Heart left ventricle (tissue), 13 donors: ENCODE results near the gene PAQR4.

Experiments used
- POLR2A ChIP-seq, 2 donors: fragments of 450-650 bp; IDR thresholded peaks; one replicate each; pipeline ENCODE4 v1.6.1; 2017; ENCODE audit warnings: antibody characterized with exemption in 2 of 2, mild to moderate bottlenecking in 2 of 2, moderate library complexity in 2 of 2
- TF ChIP-seq, protein P1 (sequence below), 12 donors: fragments of 200-600 bp; sonication (generic) in 4 of 12; IDR thresholded peaks; one replicate each; pipeline versions ENCODE4 v1.5.0 to v1.8.0; 2018 to 2022; ENCODE audit warnings: antibody characterized with exemption in 12 of 12, mild to moderate bottlenecking in 5 of 12
- donor health status: ischemic (EF 13 %, LVEDD 7.1; RV severe dilation, severe dysfunction).
- donor health status: DM: no; HTN: yes; CAD: no.
- donor health status: DM: no; HTN: no; CAD: no.
- donor health status: ischemic (EF 25% LVEDD 6.9; RV normal size, moderate dysfunction).
- donor health status: ischemic (EF 25% LVEDD 5.7; RV mildly dilated, moderate dysfunction).
- donor health status: ischemic (EF 35%, LVEDD 5.7; RV mildly dilated, moderate dysfunction).
- donor health status: nonischemic (EF 11% LVEDD 7.7; RV severe dilation, severe dysfunction).
- donor health status: DM: yes; HTN: yes; CAD: no.
- donor health status: PGD.
- donor health status: ischemic (EF 29% LVEDD 5.4; RV normal size, mild dysfunction).
- donor health status: nonischemic (EF 23%, LVEDD 6.1; RV moderate dilation, normal function).

DNA sequence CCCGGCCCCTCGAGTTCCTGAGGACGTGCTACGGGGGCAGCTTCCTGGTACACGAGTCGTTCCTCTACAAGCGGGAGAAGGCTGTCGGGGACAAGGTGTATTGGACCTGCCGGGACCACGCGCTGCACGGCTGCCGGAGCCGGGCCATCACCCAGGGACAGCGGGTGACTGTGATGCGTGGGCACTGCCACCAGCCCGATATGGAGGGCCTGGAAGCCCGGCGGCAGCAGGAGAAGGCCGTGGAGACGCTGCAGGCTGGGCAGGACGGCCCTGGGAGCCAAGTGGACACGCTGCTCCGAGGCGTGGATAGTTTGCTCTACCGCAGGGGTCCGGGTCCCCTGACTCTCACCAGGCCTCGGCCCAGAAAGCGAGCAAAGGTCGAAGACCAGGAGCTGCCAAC, 36.0 kb upstream of the PAQR4 start:
- TF ChIP-seq, protein P1, sequence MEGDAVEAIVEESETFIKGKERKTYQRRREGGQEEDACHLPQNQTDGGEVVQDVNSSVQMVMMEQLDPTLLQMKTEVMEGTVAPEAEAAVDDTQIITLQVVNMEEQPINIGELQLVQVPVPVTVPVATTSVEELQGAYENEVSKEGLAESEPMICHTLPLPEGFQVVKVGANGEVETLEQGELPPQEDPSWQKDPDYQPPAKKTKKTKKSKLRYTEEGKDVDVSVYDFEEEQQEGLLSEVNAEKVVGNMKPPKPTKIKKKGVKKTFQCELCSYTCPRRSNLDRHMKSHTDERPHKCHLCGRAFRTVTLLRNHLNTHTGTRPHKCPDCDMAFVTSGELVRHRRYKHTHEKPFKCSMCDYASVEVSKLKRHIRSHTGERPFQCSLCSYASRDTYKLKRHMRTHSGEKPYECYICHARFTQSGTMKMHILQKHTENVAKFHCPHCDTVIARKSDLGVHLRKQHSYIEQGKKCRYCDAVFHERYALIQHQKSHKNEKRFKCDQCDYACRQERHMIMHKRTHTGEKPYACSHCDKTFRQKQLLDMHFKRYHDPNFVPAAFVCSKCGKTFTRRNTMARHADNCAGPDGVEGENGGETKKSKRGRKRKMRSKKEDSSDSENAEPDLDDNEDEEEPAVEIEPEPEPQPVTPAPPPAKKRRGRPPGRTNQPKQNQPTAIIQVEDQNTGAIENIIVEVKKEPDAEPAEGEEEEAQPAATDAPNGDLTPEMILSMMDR (IDR thresholded peaks at IDR 0.05), result no peak
- no peak for TF ChIP-seq POLR2A (IDR thresholded peaks at IDR 0.05)
